KMS-11 (cell line): Measurements from ENCODE around the gene FNDC3B.

ENCODE experiments used
- H2AFZ ChIP-seq: fragments of 200-600 bp; sonication (generic); 2 replicates; pipeline ENCODE4 v1.6.1; 2016; ENCODE audit warnings: antibody characterized with exemption, mixed run types, low read depth
- H3K27ac ChIP-seq: fragments of 200-600 bp; sonication (generic); 2 replicates; pipeline ENCODE4 v1.6.1; 2016; ENCODE audit warnings: mild to moderate bottlenecking, mixed run types
- H3K27me3 ChIP-seq: fragments of 200-600 bp; sonication (generic); 2 replicates; pipeline ENCODE4 v1.6.1; 2017; ENCODE audit warnings: mild to moderate bottlenecking, low read depth, mixed run types, moderate library complexity; ENCODE audit not compliant: insufficient read depth
- H3K36me3 ChIP-seq: fragments of 200-600 bp; sonication (generic); 2 replicates; pipeline ENCODE4 v1.6.1; 2017; ENCODE audit warnings: mild to moderate bottlenecking, mixed run types; ENCODE audit not compliant: insufficient read depth
- H3K4me1 ChIP-seq: fragments of 200-600 bp; sonication (generic); 2 replicates; pipeline ENCODE4 v1.6.1; 2016; ENCODE audit warnings: mild to moderate bottlenecking, low read depth, mixed run types; ENCODE audit not compliant: poor library complexity, severe bottlenecking
- H3K4me2 ChIP-seq: fragments of 200-600 bp; sonication (generic); 2 replicates; pipeline ENCODE4 v1.7.0; 2016; ENCODE audit warnings: mild to moderate bottlenecking, mixed run types
- H3K4me3 ChIP-seq: fragments of 200-600 bp; sonication (generic); IDR thresholded peaks from 2 replicates; pipeline ENCODE4 v1.6.1; 2017; ENCODE audit warnings: low read depth, low read length, mixed read lengths; ENCODE audit not compliant: insufficient read depth
- H3K79me2 ChIP-seq: fragments of 200-600 bp; sonication (generic); 2 replicates; pipeline ENCODE4 v1.6.1; 2016; ENCODE audit warnings: low read depth, mixed run types; ENCODE audit not compliant: insufficient read depth
- H3K9ac ChIP-seq: fragments of 200-600 bp; sonication (generic); 2 replicates; pipeline ENCODE4 v1.6.1; 2016; ENCODE audit warnings: mild to moderate bottlenecking, mixed run types
- H4K20me1 ChIP-seq: fragments of 200-600 bp; sonication (generic); 2 replicates; pipeline ENCODE4 v1.6.1; 2016; ENCODE audit warnings: mild to moderate bottlenecking, mixed run types; ENCODE audit not compliant: insufficient read depth
- CTCF ChIP-seq: fragments of 200-600 bp; sonication (generic); conservative IDR thresholded peaks from 2 replicates; pipeline ENCODE4 v1.6.1; 2017; ENCODE audit warnings: low read depth, mild to moderate bottlenecking, antibody characterized with exemption, low read length, moderate library complexity, mixed read lengths

FNDC3B gene

GRCh38 chr3:172043233-172043632 lies 3.9 kb downstream of the FNDC3B start:
- peaks cover 98% of the 10 kb centered on the region for H3K79me2 ChIP-seq
- peak overlapping the region; percentile 83; the same call in 1 of the 2 replicates for H3K4me2 ChIP-seq
- TF ChIP-seq CTCF = no peak
- no peak overlapping the region for H2AFZ ChIP-seq
- no peak overlapping the region for H3K4me3 ChIP-seq
- H3K9ac ChIP-seq = no peak overlapping the region
- no peaks in the 10 kb centered on the region for H3K36me3 ChIP-seq
- no peaks in the 10 kb centered on the region for H3K27me3 ChIP-seq
- no peak overlapping the region for H3K27ac ChIP-seq
- peaks cover 57% of the 10 kb centered on the region for H4K20me1 ChIP-seq
- peaks cover 71% of the 10 kb centered on the region for H3K4me1 ChIP-seq

GRCh38 chr3:172043766-172044165 lies 4.4 kb downstream of the FNDC3B start:
- H3K27me3 ChIP-seq = no peaks in the 10 kb centered on the region
- H2AFZ ChIP-seq = no peak overlapping the region
- no peak overlapping the region for H3K9ac ChIP-seq
- no peaks in the 10 kb centered on the region for H3K36me3 ChIP-seq
- peak overlapping the region; percentile 83; the same call in 1 of the 2 replicates for H3K4me2 ChIP-seq
- no peak for TF ChIP-seq CTCF
- H3K4me3 ChIP-seq = no peak overlapping the region
- H3K27ac ChIP-seq = no peak overlapping the region
- peaks cover 66% of the 10 kb centered on the region for H3K4me1 ChIP-seq
- H4K20me1 ChIP-seq = peaks cover 57% of the 10 kb centered on the region
- H3K79me2 ChIP-seq = peaks cover 99% of the 10 kb centered on the region

GRCh38 chr3:172044833-172045585 lies 5.6 kb downstream of the FNDC3B start:
- H3K9ac ChIP-seq = no peak overlapping the region
- peak overlapping the region; percentile 83; the same call in 1 of the 2 replicates for H3K4me2 ChIP-seq
- peaks cover 62% of the 10 kb centered on the region for H3K4me1 ChIP-seq
- H4K20me1 ChIP-seq = peaks cover 57% of the 10 kb centered on the region
- H3K79me2 ChIP-seq = peaks cover 100% of the 10 kb centered on the region
- TF ChIP-seq CTCF = no peak
- no peaks in the 10 kb centered on the region for H3K27me3 ChIP-seq
- H3K4me3 ChIP-seq = no peak overlapping the region
- H3K36me3 ChIP-seq = no peaks in the 10 kb centered on the region
- H2AFZ ChIP-seq = no peak overlapping the region
- no peak overlapping the region for H3K27ac ChIP-seq

GRCh38 chr3:172046268-172046915 lies 7.0 kb downstream of the FNDC3B start:
- Histone ChIP-seq H3K4me1 (peaks cover 63% of the 10 kb centered on the region), H3K4me2 (peak overlapping the region; percentile 31; the same call in 1 of the 2 replicates), H3K9ac (no peak overlapping the region), H2AFZ (no peak overlapping the region), H4K20me1 (peaks cover 52% of the 10 kb centered on the region), H3K27ac (no peak overlapping the region; the same call in 1 of the 2 replicates), H3K27me3 (no peaks in the 10 kb centered on the region), H3K36me3 (no peaks in the 10 kb centered on the region), H3K79me2 (peaks cover 100% of the 10 kb centered on the region), H3K4me3 (no peak overlapping the region)
- TF ChIP-seq CTCF = no peak
